ENCODE measurements around the gene BLZF1. TPM values are rescaled to one million over a fixed set of nuclear protein-coding genes. Genes with fewer than 3 reads are reported as not detected.

Gene BLZF1
- total RNA-seq: 21.5 and 31.2 TPM in 2 replicates

DNA sequence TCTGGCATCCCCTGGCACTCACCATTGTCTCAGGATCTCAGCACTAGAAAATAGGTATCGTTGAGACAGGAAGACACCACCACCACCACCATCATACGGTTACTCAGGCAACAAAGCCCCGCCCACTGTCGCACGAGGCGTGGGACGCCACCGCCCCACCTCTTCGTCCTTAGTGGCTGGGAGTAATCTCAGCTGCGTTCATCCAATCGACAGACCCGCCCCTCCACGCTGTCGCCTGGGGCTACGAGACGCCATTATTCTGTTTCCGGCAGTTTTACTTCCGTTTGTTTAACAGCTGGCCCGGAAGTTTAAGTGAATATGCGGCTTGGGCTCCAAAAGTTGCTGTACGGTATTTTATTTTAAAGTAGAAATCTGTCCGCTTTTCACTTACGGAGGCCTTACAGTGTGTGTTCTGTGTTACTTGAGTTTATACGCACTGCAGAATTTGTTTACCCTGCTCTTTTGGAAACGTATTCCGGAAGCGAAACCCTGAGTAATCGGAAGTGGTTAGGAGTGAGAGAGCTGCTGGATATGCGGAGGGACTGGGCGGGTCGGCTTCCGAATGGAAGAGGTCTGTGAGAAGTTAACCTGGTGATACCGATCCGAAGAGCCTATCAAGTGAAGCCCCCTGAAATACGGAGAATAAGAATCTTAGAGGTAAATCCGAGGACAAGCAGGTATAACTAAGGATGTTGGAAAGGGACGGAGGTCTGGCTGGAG, at the start of gene BLZF1, which contains the start of gene NME7:
Gene BLZF1 (plus strand): TSS at position 510 of the 720 bp plus-strand sequence. CDS start 1,328 bp downstream, outside the sequence.
Gene NME7 (minus strand): TSS at position 112 of the 720 bp plus-strand sequence. CDS start 87 bp downstream, at position 25.

GRCh38 chr1:169427081-169427641, 59.2 kb downstream of the BLZF1 start, which contains the start of gene CCDC181:
CCDC181 (minus strand) TSS chr1:169427474; CDS start chr1:169424927, 2,547 bp downstream.

Other genes starting within 250 kb of the BLZF1 start
- gene NME7, start 398 bp upstream of the BLZF1 start, total RNA-seq: 12.2 and 17.7 TPM in 2 replicates
- gene CCDC181, start 59.3 kb downstream of the BLZF1 start, total RNA-seq: 0.09 and 0.14 TPM in 2 replicates
- 8.1 and 10.7 TPM in 2 replicates for gene SLC19A2, start 117.7 kb downstream of the BLZF1 start, total RNA-seq
- under 0.01 TPM in 1 of 2 replicates, not detected in the other for gene F5, start 218.3 kb downstream of the BLZF1 start, total RNA-seq

Measured in smooth muscle cell of bladder (primary cell).